Measurements from ENCODE around the gene NFIC.
"Not testable (repeated sequence)": the region's sequence is repeated elsewhere in the genome, so short reads cannot be mapped to it uniquely, and the experiment has no call there.

Gene NFIC

GRCh38 chr19:3492919-3493318 is 126.5 kb downstream of the NFIC start:
- no peak for DNase-seq (ENCODE audit: low spot score)

GRCh38 chr19:3493651-3494050 is 127.3 kb downstream of the NFIC start:
- DNase-seq (ENCODE audit: low spot score) = no peak

DNA sequence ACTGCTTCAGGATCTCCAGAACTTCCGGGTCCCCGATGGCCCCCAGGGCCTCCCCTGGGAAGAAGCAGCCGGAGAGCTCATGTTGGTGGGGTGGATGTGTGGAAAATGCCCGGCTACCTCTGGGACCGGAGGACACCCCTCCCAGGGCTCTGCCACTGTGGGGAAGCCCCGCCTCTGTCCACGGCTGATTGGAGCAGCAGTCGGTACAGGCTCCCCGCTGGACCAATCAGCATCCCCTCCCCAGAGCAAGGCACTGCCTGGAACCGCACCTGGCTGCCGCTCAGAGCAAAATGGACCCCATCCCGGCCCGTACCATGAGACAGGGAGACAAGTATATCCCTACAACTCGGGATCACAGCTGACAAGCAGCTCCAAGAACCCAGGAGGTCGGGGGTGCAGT is 127.7 kb downstream of the NFIC start:
- peak; percentile 96 for DNase-seq (ENCODE audit: low spot score)

GRCh38 chr19:3494559-3494958 is 128.2 kb downstream of the NFIC start:
- no peak for DNase-seq (ENCODE audit: low spot score)

DNA sequence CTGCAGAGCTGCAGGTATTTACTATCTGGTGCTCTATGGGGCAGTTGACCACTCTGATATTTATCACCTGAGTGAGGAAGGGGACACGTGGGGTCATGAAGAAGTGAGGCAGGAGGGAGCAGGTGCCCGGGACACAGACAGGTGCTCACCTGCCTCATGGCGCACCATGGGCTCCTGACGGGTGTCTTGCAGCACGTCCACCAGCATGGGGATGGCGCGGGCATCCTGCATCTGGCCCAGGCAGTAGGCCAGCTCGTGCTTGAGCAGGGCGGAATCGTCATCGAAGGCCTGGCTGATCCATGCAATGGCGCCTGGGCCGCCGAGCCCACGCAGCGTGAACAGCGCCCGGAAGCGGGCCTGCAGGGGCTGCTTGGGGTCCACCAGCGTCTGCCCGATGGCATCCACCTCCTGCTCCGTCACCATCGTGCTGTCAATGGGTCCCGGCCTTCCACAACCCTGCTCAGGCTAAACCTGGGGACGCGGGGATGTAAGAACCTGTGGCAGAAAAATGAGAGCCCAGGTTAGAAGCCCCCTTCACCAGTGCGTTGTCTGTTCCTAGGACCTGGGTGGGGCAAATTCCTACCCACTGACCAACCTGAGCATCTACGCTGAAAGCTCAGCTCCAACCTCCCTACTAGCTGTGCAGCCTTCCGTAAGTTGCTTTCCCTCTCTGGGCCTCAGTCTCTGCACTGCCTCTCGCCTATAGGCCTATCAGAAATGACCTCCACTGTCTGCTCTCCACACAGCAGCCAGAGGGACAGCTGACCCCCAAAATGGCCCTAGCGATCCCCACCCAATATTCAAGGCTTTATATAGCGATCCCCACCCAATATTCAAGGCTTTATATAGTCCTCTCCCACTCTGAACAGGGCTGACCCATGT is 130.2 kb downstream of the NFIC start:
- DNase-seq (ENCODE audit: low spot score) = no peak

- no peak for DNase-seq (ENCODE audit: low spot score)
Observed at GRCh38 chr19:3497757-3498520, 131.6 kb downstream of the NFIC start.

DNA sequence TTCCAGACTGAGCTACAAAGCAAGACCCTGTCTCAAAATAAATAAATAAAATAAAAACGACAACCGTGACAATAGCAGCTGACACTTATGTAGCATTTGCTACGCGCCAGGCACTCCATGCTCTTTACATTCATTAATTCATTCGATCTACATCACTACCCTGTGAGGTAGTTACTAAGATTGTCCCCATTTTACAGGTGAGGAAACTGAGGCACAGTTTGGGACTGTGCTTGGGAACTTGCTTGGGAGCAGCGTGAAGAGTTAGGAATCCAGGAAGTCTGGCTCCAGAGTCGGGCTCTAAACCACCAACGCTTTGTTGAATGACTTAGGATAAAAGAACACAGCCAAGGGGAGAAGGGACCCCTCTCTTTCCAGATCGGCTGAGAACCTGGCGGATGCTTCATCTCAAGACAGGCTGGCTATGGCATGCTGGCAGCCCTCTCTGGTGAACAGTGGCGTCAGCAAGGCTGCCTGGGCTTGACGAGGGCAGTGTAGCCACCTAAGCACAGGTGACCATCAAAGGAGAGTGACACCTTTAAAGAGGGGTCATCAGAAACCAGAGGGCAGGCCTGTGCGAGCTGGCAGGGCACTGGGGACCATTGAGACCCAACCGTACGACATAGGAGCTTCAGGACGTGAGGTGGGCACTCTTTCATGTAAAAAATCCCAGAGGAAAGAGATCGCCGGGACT is 133.5 kb downstream of the NFIC start:
- DNase-seq (ENCODE audit: low spot score) = no peak

DNA sequence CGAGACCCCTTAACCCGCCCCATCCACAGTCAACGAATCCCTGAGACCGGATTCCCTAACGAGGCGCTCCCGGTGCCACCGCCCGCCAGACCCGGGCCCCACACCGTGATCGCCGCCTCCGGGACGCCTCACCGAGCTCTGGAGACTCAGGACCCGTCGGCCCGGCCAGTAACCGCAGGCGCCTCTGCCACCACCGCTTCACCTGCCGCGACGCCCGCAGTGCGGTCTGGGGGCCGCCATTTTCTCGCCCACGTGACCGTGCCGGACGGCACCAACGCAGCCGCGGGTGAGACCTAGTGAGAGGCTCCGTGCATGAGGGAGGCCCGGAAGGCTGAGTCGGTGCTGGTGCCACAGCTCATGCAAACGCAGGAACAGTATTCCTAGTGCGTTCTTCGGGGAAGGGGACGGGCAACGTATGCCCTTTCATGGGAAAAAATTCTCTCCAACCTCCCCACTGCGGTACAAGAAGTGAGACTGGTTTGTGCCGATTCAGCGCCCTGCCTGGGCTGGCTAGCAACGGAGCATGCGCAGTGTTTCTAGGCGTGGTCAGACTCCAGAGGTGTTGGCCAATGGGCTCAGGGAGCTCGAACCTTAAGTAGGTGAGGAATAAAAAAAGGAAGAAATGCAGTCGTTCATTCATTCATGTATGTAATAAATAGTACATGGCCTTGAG is 134.2 kb downstream of the NFIC start, which contains the start of gene DOHH:
TSS of gene DOHH (minus strand) at position 246 of the 673 bp plus-strand sequence. CDS start 3,860 bp downstream, outside the sequence.
- peak; percentile 97 for DNase-seq (ENCODE audit: low spot score)

- DNase-seq (ENCODE audit: low spot score) = no peak
Observed at GRCh38 chr19:3501780-3502179, 135.4 kb downstream of the NFIC start.

DNA sequence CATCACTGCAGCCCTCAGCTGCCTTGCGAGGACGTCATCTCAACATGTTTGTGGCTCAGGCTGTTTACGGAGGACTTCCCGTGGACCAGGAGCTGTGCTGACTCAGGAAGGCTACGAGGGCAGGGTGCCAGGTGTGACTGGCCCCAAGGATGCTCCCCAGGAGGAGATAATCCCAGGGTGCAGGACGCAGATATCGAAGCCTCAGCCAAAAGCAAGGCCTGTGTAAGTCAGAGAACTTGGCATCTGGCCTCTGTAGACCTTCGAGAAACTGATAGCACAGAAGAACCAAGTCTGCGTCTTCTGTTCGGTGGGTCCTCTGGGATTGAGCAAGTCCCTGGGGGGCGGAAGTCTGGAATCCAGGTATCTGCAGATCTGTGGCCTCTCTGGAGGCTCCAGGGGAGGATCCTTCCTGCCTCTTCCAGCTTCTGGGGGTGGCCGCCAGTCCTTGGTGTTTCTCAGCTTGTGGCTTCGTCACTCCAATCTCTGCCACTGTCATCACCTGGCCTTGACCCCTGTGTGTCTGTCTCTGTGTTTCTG is 136.7 kb downstream of the NFIC start:
- DNase-seq (ENCODE audit: low spot score) = no peak

DNA sequence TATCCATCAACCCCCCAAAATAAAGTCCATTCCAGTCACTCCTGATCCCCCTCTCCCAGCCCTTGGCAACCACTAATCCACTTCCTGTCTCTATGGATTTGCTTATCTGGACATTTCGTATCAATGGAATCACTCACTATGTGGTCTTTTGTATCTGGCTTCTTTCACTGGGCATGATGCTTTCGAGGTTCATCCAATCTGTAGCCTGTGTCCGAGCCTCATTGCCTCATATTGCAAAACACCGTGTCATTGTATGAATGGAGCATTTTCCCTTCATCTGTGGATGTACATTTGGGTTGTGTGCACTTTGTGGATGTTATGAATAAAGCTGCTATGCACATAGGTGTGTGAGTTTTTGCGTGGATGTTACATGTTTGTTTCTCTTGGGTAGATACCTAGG is 138.4 kb downstream of the NFIC start:
- no peak for DNase-seq (ENCODE audit: low spot score)

DNA sequence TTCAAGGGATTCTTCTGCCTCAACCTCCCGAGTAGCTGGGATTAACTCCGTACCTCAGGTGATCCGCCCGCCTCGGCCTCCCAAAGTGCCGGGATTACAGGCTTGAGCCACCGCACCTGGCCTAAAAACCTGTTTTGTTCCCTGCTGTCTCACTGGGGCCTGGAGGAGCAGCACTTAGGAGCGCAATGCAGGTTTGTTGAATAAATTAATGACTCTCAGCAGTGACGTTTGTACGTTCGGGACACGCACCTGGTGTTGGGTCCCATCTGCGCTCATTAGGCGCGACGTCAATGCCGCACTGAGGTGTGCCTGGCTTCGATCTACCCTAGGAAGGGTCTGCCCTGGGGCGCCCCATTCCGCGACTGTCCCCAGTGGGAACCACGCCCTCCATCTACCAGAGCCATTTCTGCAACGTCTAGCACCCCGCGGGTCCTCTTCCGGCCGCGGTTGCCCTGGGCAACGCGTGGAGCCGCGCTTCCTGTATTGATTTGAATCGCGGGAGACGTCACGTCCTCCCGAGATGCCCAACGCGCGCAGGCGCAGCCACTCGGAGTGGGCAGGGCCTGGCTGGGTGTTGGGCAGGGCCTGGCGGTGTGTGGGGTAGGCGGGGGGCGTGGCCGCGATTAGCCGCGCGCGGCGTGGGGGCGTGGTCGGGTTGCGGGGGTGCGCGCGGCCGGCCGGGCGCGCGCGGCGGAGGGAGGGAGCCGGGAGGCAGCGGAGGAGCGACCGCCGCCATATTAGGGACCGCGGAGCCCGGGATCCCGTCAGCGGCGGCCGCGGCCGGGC is 139.4 kb downstream of the NFIC start, which contains the start of gene FZR1:
TSS of gene FZR1 (plus strand) at position 714 of the 786 bp plus-strand sequence. CDS start 16,679 bp downstream, outside the sequence.
- peak; percentile 98 for DNase-seq (ENCODE audit: low spot score)

GRCh38 chr19:3506384-3507340 is 140.3 kb downstream of the NFIC start:
- DNase-seq (ENCODE audit: low spot score) = no peak

- DNase-seq (ENCODE audit: low spot score) = no peak
Observed at GRCh38 chr19:3507371-3508120, 141.2 kb downstream of the NFIC start.

GRCh38 chr19:3508121-3508661 is 141.8 kb downstream of the NFIC start:
- DNase-seq (ENCODE audit: low spot score) = not testable (repeated sequence)

GRCh38 chr19:3508771-3509535 is 142.6 kb downstream of the NFIC start:
- DNase-seq (ENCODE audit: low spot score) = no peak

DNA sequence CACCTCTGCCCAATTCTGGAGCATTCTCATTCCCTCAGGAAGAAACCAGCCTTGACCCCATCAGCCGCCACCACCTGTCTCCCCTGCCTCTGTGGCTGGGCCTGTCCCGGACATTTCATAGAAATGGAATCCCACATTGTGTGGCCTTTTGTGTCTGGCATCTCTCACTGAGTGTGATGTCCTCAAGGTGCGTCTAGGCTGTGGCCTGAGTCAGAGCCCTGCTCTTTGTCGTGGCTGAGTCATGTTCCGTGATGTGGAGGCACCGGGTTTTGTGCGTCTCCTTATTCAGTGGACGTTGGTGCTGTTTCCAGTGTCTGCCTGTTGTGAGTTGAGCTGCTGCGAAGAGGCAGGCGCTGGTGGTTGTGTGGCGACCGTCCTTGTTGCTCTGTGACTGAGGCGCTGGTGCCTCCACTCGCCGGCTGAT is 143.2 kb downstream of the NFIC start:
- no peak for DNase-seq (ENCODE audit: low spot score)

DNA sequence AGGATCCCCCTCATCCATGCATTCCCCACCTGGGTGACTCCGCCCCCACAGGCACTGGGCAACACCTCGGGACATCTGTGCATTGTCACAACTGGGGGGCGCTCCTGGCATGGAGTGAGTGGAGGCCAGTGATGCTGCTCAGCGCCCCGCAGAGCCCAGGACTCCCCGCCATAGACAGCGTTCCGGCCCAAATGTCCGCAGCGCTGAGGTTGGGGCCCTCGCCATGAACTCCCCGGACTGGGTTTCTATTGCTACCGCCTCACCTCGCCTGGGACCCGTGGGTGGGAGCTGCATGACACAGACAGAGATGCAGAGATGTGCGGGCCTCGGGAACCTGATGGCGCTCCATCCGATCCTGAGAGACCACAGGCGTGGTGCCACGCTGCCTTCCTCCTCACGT is 144.3 kb downstream of the NFIC start:
- DNase-seq (ENCODE audit: low spot score) = no peak
